Vagina (tissue), 2 donors: Measurements from ENCODE around the gene TMEM260.

Source experiments
- CTCF ChIP-seq, 3 experiments: fragments of 450-650 bp in 2 of 3; fragments of 200-600 bp in 1 of 3; sonication (generic) in 1 of 3; IDR thresholded peaks; one replicate each; pipeline ENCODE4 v1.5.1; 2017 to 2019; ENCODE audit warnings: antibody characterized with exemption in 3 of 3, mild to moderate bottlenecking in 2 of 3, moderate library complexity in 2 of 3
- POLR2AphosphoS5 ChIP-seq, 2 donors: sonication (generic); formaldehyde crosslinking; IDR thresholded peaks; one replicate each; pipeline ENCODE4 v1.9.0; 2017; ENCODE audit warnings: antibody characterized with exemption in 2 of 2, mild to moderate bottlenecking in 2 of 2, low read depth in 1 of 2; ENCODE audit not compliant: insufficient read depth in 1 of 2

- no peak for TF ChIP-seq CTCF (IDR thresholded peaks at IDR 0.05)
- no peak for TF ChIP-seq POLR2AphosphoS5 (IDR thresholded peaks at IDR 0.05; ENCODE audit: insufficient read depth in 1 of 2, low read depth in 1 of 2)
Measured at GRCh38 chr14:56561606-56562005, 18.0 kb upstream of the TMEM260 start.
